NCI-H82 treated with DMSO at 0.1 percent for 48 hours (cell line): Measurements from ENCODE around the gene OAS3.

Experiments used
- DNase-seq: peaks from one replicate; lab custom pipeline; 2025; ENCODE audit not compliant: unreplicated experiment; lab: John Stamatoyannopoulos, UW

Gene OAS3

GRCh38 chr12:113014565-113014964 is 76.3 kb downstream of the OAS3 start:
- no peak for DNase-seq

GRCh38 chr12:113016796-113017195 is 78.5 kb downstream of the OAS3 start:
- DNase-seq, result no peak

GRCh38 chr12:113019025-113019424 is 80.8 kb downstream of the OAS3 start:
- no peak for DNase-seq

GRCh38 chr12:113021500-113021899 is 83.2 kb downstream of the OAS3 start:
- no peak for DNase-seq
